Measurements from ENCODE around the gene ZGPAT.

- TF ChIP-seq POLR2AphosphoS5 (IDR thresholded peaks at IDR 0.05) (no peak), EP300 (IDR thresholded peaks at IDR 0.05) (no peak), POLR2A (IDR thresholded peaks at IDR 0.05) (no peak), CTCF (IDR thresholded peaks at IDR 0.05) (no peak)
Measured at GRCh38 chr20:63734111-63734945, 26.5 kb downstream of the ZGPAT start.
